GM18861 (cell line): ENCODE measurements around the gene FYB1.
"Not testable (repeated sequence)": the region's sequence is repeated elsewhere in the genome, so short reads cannot be mapped to it uniquely, and the experiment has no call there.

ENCODE experiments used
- ATAC-seq: cut with Tn5 transposase; IDR thresholded peaks from one replicate; pipeline ENCODE4 v1.9.1; 2021; ENCODE audit not compliant: unreplicated experiment

FYB1 gene, protein sequence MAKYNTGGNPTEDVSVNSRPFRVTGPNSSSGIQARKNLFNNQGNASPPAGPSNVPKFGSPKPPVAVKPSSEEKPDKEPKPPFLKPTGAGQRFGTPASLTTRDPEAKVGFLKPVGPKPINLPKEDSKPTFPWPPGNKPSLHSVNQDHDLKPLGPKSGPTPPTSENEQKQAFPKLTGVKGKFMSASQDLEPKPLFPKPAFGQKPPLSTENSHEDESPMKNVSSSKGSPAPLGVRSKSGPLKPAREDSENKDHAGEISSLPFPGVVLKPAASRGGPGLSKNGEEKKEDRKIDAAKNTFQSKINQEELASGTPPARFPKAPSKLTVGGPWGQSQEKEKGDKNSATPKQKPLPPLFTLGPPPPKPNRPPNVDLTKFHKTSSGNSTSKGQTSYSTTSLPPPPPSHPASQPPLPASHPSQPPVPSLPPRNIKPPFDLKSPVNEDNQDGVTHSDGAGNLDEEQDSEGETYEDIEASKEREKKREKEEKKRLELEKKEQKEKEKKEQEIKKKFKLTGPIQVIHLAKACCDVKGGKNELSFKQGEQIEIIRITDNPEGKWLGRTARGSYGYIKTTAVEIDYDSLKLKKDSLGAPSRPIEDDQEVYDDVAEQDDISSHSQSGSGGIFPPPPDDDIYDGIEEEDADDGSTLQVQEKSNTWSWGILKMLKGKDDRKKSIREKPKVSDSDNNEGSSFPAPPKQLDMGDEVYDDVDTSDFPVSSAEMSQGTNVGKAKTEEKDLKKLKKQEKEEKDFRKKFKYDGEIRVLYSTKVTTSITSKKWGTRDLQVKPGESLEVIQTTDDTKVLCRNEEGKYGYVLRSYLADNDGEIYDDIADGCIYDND

DNA sequence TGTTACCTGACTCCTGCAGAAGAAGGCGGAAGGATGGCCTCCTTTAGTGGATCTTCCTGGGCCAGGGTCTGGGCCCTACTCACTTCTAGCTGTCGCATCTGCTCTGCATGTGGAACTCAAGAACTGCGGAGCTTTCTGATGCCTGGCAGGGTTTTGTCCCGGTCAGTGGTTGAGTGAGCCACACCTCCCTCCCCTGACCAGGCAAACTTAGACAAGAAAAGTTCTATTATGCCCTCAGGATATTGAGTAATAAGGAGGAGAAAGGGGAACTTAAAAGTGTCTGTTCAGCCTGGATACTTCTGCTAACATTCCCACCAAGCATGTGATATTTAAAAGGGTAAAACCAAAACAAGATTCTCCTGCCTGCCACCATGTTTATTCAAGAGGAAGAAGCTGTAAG is at the start of gene FYB1:
Gene FYB1 (minus strand): TSS at position 127 of the 400 bp plus-strand sequence. CDS start 16,603 bp downstream, outside the sequence.
- ATAC-seq: no peak

DNA sequence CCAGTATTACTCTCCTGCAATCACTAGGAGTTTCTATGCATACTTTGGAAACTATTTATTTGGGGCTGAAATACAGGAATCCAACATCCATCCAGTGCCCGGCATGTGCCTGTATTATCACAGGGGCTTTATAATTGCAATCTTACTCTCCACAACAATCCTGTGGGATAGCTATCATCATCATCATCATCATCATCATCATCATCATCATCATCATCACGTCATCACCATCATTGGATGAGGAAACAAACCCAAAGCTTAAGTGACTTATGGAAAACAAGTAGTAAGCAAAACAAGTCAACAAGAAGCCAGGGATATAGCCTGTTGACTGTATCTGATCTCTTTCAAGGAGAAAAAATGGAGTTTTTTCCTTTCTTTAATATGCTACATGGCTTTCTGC is 47.8 kb upstream of the FYB1 start:
- no peak for ATAC-seq

DNA sequence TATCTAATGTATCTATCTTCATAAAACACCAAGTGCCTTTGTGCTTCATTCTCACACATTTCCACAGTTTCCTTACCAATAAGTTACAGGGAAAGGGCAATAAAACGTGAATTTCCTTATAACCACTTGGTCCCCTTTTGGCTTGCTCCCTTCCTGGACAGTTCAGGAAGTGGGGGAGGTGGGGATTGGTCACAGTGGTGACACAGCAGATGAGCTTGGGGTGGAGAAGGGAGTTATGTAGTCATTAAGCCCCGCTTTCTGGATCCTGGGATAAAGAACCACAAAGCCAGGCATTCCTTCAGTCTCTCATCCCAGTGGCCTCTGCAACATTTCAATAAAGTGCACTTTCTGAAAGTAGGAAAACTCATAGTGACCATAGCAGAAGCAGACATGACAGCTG is 47.1 kb upstream of the FYB1 start:
- no peak for ATAC-seq

DNA sequence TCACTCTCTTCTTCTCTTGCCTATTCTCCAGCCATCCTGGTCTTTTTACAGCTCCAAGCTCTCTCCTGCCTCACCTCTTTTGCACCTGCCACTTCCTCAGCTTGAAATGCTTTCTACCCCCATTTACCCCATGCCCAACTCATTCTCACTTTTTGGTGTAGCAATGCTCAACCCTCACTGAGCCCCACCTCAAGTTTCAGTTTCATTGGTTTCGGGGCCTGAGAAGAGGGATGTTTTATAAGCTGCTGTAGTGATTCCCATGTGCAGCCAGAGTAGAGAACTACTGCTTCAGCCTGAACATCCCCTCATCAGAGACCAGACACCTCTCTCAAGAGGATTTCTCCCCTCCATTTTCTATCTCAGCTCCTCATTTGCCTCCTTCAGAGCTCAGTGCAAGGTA is 45.2 kb upstream of the FYB1 start:
- ATAC-seq: peak; percentile 80

DNA sequence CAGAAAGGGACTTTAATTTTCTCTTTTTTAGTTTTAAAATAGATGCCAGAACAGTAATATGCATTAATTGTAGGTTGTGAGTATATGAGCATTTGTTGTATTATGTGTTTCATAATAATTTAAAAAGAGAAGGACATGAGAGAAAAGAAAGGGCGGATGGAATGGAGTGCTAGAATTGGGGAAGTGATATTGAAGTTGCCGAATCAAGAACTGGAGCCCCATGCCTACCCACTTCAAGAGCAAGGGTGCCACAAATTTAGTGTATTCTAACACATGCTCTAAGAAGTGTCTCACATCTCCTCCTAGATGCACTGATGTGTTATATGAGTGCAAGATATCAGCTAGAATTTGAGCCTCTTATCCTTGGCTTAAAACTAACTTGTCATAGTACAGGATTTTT is 43.6 kb upstream of the FYB1 start:
- ATAC-seq: no peak

DNA sequence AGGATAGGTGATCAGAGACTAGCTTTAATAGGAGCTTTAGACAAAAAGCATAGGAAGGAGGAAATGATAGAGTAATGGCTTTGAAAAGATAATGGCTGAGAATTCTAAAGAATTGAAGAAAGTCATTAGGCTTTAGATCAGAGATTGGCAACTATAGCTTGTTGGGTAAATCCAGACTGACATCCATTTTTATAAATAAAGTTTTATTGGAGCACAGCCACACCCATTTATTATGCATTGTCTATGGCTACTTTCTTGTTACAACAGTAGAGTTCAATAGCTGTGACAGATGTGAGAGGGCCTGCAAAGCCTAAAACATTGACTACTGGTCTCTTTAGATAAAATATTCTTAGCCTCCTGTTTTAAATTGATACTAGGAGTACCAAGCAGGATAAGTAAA is 40.7 kb upstream of the FYB1 start:
- no peak for ATAC-seq

DNA sequence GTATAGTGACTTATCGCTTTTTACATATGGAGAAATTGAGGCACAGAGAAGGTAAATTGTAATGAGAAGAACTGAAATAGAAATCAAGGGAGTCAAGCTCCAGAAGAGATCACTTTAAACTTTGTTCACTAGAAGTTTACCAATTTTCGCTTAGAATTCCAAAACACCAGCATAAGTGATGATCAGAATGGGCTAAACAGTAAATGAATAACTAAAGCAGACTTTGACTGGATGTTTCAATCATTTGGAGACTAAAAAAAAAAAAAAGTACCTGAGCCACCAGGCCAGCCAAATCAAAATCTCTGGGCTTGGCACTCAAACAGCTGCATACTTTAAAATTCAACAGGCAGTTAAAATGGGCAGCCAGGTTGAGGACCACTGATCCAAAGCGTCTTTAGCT is 38.2 kb upstream of the FYB1 start:
- no peak for ATAC-seq

DNA sequence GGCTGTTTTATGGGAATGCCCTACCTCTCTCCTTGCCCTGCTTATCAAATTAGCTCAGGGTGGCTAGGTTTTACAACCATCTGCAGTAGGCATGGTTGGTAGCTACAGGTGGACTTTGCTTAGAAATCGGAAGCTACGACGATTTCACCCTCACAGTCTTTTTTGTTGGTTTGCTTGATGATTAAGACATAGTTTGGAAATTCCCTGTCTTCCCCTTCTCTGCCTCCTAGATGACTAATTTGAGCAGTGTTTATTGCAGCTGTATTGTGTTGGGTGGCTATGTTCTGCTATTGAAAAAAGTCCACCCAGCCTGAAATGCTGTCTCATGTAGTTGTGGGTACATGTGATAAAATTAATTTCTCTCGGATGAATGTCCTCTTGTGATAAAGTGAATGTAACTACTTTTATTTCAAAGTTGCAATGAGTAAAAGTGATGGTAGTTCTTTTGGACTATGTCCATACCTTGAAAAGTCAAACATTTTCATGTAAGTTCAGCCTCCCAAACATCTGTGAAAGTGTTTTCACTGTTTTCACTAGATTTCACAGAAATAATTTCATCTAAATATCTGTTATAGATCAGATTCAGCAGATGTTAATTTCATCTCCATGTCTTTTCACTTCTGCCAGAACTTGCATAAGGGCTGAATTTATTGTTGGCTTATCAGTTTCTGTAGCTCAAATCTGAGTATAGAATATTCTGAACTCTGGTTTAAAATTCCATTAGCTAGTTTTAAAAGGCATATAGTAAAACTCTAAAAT is 37.3 kb upstream of the FYB1 start:
- ATAC-seq: no peak

DNA sequence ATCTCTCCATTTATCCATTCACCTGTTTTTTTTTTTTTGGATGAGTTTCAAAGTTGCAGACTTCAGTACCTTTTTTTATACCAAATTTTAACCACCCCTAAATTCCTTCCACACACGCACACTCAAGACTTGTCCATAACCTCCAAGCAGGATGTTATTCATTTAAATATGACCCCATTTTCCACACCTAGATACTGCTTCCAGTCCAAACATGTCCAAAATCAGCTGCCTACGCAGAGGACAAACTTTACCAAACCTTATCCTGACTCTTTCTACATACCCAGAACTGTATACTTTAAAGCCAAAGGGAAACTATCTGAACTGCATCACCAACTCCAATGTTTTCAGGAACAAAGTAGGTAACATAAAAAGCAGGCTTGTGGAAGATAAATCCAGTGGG is 36.0 kb upstream of the FYB1 start:
- ATAC-seq: no peak

DNA sequence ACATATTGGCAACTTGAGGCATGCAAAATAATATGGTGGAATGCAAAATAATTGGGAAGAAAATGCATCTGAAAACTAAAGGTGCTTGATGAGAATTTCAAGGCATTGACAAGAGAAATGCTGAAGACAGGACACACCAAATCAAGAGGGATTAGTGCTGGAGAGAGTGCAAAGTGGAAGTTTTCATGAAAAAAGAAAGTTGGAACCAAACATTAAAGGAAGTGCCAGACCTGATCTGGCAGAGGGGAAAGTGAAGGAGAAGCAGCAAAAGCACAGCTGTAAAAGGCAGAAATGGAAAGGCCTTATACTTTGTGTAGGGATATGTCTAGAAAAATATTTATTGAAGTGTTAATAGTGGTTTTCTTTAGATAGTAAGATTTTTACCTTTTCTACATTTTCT is 35.3 kb upstream of the FYB1 start:
- ATAC-seq: no peak

DNA sequence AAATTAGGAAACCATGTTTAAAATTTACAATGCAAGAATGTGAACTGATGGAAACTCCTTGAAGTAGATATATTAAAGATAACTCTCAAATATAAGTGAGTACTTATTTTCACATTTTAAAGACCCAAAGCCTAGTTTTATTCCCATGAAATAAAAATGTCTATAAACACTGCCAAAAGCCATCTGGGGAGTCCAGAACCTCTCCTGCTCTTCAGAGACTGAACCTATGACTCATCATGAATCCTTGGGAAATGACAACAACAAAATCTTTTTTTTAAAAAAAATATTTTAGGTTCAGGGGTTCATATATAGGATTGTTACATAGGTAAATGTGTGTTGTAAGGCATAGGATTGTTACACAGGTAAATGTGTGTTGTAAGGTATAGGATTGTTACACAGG is 33.8 kb upstream of the FYB1 start:
- no peak for ATAC-seq

DNA sequence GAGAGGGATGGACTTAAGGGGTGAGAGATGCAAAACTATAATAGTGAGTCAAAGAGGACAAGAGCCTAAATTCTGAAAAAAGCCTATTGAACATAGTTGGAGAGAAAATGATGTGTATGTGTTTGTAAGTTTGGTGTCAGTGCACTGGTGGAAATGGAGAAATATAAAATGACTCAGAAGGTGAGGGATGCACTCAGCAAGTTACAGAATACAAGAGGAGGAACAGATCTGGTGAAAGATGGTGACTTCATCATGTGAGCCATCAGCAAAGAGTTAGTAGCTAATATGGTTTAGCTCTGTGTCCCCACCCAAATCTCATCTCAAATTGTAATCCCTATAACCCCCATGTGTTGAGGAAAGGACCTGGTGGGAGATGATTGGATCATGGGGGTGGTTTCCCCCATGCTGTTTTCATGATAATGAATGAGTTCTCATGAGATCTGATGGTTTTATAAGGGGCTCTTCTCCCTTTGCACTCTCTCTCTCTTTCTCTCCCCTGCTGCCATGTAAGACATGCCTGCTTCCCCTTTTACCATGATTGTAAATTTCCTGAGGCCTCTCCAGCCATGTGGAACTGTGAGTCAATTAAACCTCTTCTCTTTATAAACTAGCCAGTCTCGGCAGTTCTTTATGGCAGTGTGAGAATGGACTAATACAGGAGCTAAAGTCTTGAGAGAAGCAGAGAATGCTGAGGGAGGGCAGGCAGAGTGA is 30.4 kb upstream of the FYB1 start:
- ATAC-seq: no peak

DNA sequence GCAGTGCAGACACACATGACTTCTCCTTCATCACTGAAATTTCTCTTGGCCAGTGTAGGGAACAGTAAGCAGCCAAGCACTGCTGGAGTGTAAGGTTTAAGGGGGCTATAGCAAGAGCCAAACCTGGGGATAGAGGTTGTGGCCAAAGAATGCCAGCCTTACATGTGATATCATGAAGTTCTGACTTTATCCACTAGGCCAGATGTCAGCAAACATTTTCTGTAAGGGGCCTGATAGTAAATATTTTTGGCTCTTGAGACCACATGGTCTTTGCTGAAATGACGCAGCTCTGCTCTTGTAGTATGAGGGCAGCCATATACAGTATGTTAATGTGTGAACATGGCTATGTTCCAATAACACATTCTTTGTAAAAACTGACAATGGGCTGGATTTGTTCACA is 29.7 kb upstream of the FYB1 start:
- no peak for ATAC-seq

DNA sequence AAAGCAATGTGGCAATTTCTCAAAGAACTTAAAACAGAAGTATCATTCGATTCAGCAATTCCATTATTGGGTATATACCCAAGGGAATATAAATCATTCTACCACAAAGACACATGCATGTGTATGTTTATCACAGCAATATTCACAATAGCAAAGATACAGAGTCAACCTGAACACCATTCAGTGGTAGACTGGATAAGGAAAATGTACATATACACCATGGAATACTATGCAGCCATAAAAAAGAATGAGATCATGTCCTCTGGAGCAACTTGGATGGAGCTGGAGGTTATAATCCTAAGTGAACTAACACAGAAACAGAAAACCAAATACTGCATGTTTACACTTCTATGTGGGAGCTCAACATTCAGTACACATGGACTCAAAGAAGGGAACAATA is 21.4 kb upstream of the FYB1 start:
- no peak for ATAC-seq

DNA sequence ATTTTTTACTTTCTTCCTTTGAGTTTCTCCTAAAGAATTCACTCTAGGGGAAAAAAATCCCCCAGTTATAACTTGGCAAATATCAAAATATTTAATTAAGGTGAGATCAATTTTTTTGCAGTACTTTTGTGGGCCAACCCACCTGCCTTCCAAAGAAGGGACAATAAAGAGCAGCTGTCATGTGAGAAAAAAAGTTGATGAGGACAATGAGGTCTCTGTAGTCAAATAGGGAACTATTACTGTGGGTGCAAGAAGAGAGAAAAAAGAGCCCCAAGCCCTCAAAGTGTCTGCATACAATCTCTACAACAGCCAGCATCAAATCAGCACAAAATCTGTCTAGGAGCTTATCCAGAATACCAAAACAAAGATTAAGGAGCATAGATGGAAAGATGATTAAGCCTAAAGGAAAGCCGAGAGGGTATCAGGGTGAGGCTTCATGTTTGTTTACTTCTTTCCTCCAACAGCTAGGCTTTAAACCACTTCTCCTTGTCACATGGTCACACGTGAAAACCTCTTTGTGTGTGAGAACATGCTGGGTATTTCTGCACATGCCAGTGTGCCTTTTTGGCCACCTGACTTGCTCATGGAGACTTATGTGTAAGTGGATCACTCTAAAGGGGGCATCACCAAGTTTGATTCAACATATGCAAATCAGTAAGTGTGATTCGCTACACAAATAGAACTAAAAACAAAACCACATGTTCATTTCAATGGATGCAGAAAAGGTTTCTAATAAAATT is 19.2 kb upstream of the FYB1 start:
- no peak for ATAC-seq

DNA sequence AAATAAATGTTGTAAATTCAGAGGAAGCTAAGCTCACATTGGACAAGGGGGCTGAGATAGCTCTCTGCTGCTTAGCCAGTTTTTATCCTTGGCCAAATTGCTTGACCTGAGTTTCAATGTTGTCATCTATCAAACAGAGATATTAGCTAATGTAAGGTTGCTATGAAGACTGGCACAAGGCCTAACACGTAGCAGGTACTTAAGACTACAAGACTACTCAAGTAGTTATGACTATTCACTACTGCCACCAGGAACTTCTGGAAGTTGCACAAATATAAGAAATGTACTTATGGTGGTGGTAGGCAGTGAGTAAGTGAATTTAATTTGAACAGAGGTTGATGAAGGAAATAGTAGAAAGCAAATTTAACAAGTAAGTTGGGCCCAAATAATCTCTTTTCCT is 17.4 kb upstream of the FYB1 start:
- no peak for ATAC-seq

DNA sequence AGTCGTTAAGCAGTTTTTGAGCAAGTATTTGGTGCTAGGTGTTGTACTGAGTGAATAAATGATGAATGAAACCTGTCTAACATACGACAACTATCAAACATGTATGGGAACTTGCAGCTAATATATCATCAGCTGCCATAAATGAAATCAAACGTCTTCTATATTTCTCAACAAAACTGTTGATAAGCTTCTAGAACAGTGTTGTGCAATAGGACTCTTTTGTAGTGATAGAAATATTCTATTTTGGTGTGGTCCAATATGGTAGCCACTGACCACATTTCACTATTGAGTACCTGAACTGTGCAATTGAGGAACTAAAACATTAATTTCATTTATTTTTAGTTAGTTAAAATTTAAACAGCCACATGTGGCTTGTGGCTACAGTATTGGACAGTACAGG is 16.3 kb upstream of the FYB1 start:
- no peak for ATAC-seq

DNA sequence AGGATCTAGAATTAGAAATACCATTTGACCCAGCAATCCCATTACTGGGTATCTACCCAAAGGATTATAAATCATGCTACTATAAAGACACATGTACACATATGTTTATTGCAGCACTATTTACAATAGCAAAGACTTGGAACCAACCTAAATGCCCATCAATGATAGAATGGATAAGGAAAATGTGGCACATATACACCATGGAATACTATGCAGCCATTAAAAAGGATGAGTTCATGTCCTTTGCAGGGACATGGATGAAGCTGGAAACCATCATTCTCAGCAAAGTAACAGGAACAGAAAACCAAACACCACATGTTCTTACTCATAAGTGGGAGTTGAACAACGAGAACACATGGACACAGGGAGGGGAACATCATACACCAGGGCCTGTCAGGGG is 15.1 kb upstream of the FYB1 start:
- not testable (repeated sequence) for ATAC-seq

DNA sequence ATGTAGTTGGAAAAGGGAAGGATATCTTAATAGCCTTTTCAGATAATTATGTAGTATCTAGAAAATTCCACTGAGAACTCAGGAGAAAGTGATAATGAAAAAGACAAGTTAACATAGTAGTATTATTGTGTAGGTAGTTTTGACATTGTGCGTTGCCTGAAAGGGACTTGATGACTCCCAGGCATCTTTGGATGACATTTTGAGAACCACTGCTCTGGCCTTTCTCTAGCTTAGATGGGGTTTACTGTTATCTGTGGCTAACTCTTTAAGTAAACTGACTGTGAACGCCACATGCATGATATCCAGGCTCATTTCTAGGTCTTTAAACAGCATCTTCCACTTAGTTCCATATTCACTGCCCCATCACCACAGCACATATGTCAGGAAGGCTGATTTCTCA is 14.4 kb upstream of the FYB1 start:
- no peak for ATAC-seq
